GM12878 (cell line): Measurements from ENCODE around the gene RAP1A.

Source experiments
- BRCA1 ChIP-seq: IDR thresholded peaks from 2 replicates; pipeline ENCODE4 v1.6.1; 2011; ENCODE audit warnings: low read depth, low read length, improper control_type of control experiment
- CTCF ChIP-seq, 3 experiments: IDR thresholded peaks in 2 of 3; conservative IDR thresholded peaks in 1 of 3; 2 replicates each; pipeline ENCODE4 v1.5.1; 2011; ENCODE audit warnings: low read depth in 3 of 3, low read length in 3 of 3, mild to moderate bottlenecking in 3 of 3, control low read depth in 2 of 3, moderate library complexity in 2 of 3, inconsistent platforms in 1 of 3, mixed read lengths in 1 of 3; ENCODE audit not compliant: control insufficient read depth in 2 of 3, insufficient read depth in 1 of 3; ENCODE audit errors: extremely low read depth in 1 of 3
- CUX1 ChIP-seq: IDR thresholded peaks from 2 replicates; pipeline ENCODE4 v1.6.1; 2012; ENCODE audit warnings: improper control_type of control experiment, low read depth, low read length; ENCODE audit not compliant: insufficient replicate concordance
- ESRRA ChIP-seq: IDR thresholded peaks from 2 replicates; pipeline ENCODE4 v1.6.1; 2012; ENCODE audit warnings: mild to moderate bottlenecking, low read length, improper control_type of control experiment
- EZH2 ChIP-seq: IDR thresholded peaks from 2 replicates; pipeline ENCODE4 v1.6.1; 2012; ENCODE audit warnings: low read depth, mild to moderate bottlenecking, control low read depth, inconsistent platforms, low read length, borderline replicate concordance; ENCODE audit not compliant: control insufficient read depth
- NR2C1 ChIP-seq: fragments of 450-650 bp; IDR thresholded peaks from 2 replicates; pipeline ENCODE4 v1.6.1; 2017; ENCODE audit warnings: antibody characterized with exemption, mild to moderate bottlenecking, moderate library complexity
- POLR2AphosphoS5 ChIP-seq: IDR thresholded peaks from 2 replicates; pipeline ENCODE4 v1.6.1; 2011; ENCODE audit warnings: mild to moderate bottlenecking, low read length, inconsistent platforms
- RBBP5 ChIP-seq: fragments of 200-600 bp; sonication (generic); conservative IDR thresholded peaks from 2 replicates; pipeline ENCODE4 v1.6.1; 2016
- TF ChIP-seq, protein P1 (sequence below): IDR thresholded peaks from 2 replicates; pipeline ENCODE4 v1.6.1; 2012; ENCODE audit warnings: low read depth, low read length, improper control_type of control experiment
- TF ChIP-seq, protein P2 (sequence below): IDR thresholded peaks from 2 replicates; pipeline ENCODE4 v1.6.1; 2011; ENCODE audit warnings: low read depth, mild to moderate bottlenecking, low read length, moderate library complexity, borderline replicate concordance; ENCODE audit errors: extremely low read depth
- TF ChIP-seq, protein P3 (sequence below): IDR thresholded peaks from 2 replicates; pipeline ENCODE4 v1.6.1; 2011; ENCODE audit warnings: borderline replicate concordance, low read depth, mild to moderate bottlenecking, moderate library complexity, low read length; ENCODE audit not compliant: insufficient read depth, poor library complexity, severe bottlenecking

DNA sequence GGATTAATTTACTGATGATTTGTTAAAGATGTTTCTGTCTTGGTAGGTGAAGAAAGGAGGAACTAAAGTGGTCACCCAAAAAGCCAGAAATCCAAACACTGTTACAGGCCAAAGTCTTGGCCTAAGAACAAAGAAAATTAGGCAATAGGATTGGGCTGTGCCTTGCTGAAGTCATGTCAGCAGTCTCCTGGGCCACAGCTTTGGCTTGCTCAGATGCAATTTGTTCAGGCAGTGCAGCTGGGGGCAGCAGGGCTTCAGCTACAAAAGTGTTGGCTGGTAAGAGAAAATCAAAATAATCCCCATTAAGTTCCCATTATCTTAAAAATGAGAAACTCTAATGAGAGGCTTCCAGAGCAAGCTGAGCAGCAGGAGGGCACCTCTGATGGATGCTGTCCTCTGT, 14.0 kb upstream of the RAP1A start:
- TF ChIP-seq, protein P1, sequence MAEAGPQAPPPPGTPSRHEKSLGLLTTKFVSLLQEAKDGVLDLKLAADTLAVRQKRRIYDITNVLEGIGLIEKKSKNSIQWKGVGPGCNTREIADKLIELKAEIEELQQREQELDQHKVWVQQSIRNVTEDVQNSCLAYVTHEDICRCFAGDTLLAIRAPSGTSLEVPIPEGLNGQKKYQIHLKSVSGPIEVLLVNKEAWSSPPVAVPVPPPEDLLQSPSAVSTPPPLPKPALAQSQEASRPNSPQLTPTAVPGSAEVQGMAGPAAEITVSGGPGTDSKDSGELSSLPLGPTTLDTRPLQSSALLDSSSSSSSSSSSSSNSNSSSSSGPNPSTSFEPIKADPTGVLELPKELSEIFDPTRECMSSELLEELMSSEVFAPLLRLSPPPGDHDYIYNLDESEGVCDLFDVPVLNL: no peak
- TF ChIP-seq CUX1 (no peak), CTCF (IDR thresholded peaks at IDR 0.05 in 2 of 3, conservative IDR thresholded peaks at IDR 0.05 in 1 of 3; ENCODE audit: control insufficient read depth in 2 of 3, extremely low read depth in 1 of 3, insufficient read depth in 1 of 3, low read depth in 3 of 3, low read length in 3 of 3) (no peak), BRCA1 (no peak), EZH2 (no peak), ESRRA (no peak), POLR2AphosphoS5 (no peak), RBBP5 (no peak), NR2C1 (no peak)
- TF ChIP-seq, protein P2, sequence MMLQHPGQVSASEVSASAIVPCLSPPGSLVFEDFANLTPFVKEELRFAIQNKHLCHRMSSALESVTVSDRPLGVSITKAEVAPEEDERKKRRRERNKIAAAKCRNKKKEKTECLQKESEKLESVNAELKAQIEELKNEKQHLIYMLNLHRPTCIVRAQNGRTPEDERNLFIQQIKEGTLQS: no peak
- TF ChIP-seq, protein P3, sequence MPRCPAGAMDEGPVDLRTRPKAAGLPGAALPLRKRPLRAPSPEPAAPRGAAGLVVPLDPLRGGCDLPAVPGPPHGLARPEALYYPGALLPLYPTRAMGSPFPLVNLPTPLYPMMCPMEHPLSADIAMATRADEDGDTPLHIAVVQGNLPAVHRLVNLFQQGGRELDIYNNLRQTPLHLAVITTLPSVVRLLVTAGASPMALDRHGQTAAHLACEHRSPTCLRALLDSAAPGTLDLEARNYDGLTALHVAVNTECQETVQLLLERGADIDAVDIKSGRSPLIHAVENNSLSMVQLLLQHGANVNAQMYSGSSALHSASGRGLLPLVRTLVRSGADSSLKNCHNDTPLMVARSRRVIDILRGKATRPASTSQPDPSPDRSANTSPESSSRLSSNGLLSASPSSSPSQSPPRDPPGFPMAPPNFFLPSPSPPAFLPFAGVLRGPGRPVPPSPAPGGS: no peak
